Left hindlimb (tissue), 1 donor: ENCODE results near the gene FOXD4.
A peak's percentile ranks its signal among the peaks of the same experiment; 100 is the strongest.
"Not testable (repeated sequence)": the region's sequence is repeated elsewhere in the genome, so short reads cannot be mapped to it uniquely, and the experiment has no call there.

Source experiments
- DNase-seq: peaks from one replicate; pipeline ENCODE4 v3.0.0-alpha.2; 2018

The FOXD4 gene

GRCh38 chr9:90851-91250, 27.4 kb downstream of the FOXD4 start:
- not testable (repeated sequence) for DNase-seq

- not testable (repeated sequence) for DNase-seq
Measured at GRCh38 chr9:88396-89037, 29.7 kb downstream of the FOXD4 start.

- DNase-seq = not testable (repeated sequence)
Measured at GRCh38 chr9:87860-88259, 30.4 kb downstream of the FOXD4 start.

- not testable (repeated sequence) for DNase-seq
Measured at GRCh38 chr9:87105-87504, 31.1 kb downstream of the FOXD4 start.

GRCh38 chr9:86697-87096, 31.5 kb downstream of the FOXD4 start:
- not testable (repeated sequence) for DNase-seq

GRCh38 chr9:82932-83689, 35.1 kb downstream of the FOXD4 start:
- DNase-seq = not testable (repeated sequence)

- not testable (repeated sequence) for DNase-seq
Measured at GRCh38 chr9:78333-78732, 39.9 kb downstream of the FOXD4 start.

- not testable (repeated sequence) for DNase-seq
Measured at GRCh38 chr9:76389-76788, 41.8 kb downstream of the FOXD4 start.

- DNase-seq = not testable (repeated sequence)
Measured at GRCh38 chr9:73900-74525, 44.2 kb downstream of the FOXD4 start.

GRCh38 chr9:73076-73899, 44.9 kb downstream of the FOXD4 start:
- peak; percentile 61 for DNase-seq
